GM03348 (cell line): ENCODE data around the gene NCAM1.

Experiments used
- DNase-seq: peaks from one replicate; pipeline ENCODE4 v3.0.0; 2012; ENCODE audit warnings: low spot score

The NCAM1 gene

DNA sequence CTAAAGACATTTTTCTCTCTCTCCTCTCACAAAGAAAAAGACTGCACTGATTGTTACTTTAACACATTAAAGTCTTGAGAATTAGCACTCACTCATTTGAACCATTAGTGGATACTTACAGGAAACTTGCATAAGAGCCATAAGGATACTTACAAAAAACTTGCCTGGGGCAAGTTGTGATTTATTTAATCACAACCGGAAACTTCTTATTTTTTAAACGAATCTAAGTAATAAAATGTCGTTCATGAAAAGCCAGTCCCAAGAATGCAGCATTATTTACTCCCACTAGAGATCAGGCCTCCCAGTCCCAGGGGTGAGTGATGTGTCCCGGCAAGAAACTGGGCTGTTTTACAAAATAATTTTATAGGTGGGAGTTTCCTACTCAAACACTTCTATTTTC is 293.9 kb downstream of the NCAM1 start:
- peak; percentile 33 for DNase-seq

DNA sequence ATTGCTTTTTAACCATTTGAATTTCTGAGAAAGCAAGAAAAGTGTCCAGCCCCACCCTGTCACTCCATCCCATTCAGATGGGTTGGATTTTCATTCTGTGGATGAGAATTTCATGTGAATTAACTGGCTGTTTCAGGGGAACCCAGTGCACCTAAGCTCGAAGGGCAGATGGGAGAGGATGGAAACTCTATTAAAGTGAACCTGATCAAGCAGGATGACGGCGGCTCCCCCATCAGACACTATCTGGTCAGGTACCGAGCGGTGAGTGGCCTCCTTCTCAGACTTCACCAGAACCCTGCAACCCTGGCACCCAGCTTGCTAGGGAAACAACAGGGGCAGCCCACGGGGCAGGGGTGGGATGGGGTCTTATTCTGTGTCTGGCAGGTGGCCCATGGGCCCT is 294.5 kb downstream of the NCAM1 start:
- no peak for DNase-seq

DNA sequence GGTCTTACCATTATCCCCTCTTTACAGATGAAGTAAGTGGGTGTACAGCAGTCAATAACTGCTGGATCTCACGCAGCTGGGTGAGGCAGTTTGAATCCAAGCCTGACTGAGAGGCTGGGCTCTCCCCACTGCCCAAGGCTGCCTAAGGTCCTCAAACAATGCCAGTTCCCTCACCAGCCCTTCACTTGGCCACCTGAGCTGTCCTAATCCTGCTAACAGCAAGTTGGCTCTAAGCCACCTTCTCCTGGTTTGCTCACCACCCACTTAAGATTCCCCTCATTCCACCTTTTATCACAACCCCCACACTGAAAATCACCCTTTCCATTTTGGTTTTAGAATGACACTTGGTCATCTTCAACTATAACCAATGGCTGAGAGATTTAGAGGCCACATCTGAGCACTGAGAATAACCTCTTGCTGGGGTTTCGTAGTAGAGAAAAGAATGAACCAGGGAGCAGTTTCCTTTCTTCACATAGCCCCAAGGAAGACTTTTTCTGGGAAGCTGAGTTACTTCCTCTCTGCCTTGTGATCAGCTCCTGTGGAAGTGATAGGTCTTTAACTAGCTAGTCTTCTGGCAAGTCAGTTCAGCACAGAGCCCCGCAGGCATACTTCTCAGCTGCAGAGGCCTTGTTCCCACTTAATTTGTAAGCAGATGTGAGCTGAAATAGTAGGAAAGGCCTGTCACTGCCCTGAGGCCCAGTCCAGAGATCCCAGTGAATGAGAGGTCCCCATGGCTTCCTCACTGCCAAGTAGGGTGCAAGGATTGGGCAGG is 295.4 kb downstream of the NCAM1 start:
- DNase-seq = no peak

DNA sequence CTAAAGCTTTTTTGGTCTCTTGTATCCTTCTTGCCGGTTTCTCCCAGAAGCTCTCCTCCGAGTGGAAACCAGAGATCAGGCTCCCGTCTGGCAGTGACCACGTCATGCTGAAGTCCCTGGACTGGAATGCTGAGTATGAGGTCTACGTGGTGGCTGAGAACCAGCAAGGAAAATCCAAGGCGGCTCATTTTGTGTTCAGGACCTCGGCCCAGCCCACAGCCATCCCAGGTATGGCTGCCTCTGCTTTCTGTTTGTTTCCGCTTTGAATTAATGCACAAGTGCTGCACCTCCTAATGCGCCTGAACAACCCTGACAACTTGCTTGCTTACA is 298.8 kb downstream of the NCAM1 start:
- no peak for DNase-seq

DNA sequence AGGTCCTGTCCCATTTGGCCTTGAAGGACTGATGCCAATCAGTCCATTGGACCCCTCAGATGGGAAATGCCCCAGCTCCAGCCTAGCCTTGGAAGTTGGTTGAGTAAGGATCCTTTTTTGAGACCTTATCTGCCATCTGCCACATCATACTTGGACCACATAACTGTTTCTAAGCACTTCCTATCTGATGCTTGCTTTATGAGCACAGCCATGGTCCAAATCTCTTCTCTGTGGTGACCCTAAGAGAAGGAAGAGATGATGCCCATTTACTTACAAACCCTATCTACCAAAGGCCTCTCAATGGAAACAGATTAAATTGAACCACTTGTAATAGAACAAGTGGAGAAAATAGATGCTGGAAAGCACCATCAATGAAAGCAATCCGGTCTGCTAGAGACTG is 299.3 kb downstream of the NCAM1 start:
- no peak for DNase-seq

DNA sequence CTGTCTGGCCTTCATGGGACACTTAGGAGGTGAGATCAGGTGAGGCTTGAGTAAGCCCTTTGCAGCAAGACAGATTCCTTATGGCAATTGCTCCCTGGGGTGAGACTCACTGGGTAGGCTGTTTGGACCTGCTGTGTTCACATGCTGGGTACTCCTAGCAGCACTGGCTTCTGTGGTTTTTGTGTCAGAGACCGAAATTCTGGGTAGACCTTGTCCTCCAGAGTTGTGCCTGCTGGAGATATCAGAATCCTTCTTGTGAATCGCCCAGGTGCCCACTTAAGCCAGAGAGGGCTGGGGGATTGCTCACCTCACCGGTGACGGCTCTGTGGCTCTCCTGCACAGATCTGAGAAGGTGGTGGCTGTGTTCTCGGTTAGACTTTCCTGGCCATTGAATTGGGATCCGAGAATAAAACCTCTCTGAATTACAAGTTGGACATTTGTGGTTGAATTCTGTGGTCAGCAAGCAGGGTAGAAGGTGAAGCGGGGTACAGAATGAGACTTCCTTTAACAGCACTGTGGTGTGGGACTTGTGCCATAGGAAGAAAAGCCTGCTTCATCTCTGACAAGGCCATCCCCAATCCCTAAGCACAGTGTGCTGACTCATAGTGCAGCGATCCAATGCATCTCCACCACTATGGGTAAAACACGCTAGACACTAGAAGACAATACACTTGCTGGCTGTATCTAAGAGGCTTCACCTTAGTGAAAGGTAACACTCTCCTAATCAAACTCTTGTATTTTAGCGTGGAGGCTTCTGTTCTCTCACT is 300.7 kb downstream of the NCAM1 start:
- DNase-seq = peak; percentile 24

DNA sequence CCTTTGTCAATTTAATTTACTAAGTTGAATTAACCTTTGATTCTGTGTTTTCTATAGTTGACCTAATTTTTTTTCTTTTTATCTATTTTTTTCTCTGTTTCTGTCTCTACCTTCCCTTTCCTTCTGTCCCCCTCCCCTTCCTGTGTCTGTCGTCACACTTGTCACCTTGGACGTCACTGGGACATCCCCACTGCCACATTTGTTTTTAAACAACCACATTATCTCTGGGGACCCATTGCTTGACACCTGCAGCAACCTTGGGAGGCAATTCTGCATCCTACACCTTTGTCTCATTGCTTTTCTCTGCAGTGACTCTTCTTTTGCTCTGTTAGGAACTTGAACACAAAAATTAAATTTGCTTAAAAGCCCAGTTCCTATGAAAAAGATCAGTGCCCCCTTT is 301.4 kb downstream of the NCAM1 start:
- DNase-seq = no peak

DNA sequence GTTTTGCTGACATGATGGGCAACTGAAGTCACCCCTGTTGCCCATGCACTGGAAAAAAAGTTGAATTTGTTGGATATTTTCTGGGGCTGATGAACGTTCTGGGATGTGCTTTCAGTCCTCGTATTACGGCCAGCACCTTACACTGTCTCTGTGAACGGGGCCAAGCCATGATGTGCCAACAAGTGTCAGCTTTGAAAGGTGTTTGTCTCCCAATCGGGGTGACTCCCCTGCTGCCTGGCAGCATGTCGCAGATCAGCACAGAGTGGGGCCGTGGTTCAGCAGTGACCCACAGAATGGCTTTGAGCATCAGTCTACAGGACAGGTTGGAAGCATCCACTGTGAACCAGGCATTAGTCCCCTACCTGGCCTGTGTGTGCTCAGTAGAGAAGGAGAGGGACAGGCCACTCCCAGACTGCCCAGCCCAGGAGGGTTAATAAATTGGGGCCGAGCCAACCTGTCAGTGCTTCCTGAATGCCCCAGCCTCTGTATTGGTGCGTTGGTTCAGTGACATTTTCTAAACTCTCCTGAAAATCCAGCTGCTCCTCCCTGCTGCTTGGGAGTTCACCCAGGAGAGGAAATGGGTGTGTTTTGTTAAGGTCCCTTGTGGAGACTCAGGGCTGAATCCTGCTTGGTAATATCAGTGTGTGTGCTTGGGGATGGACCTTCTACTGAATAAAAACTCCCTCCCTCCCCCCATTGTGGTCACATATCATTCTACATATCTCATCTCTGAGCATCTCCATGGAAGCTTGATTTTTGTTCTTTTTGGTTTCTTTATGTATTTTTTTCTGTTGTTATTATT is 302.4 kb downstream of the NCAM1 start:
- no peak for DNase-seq

DNA sequence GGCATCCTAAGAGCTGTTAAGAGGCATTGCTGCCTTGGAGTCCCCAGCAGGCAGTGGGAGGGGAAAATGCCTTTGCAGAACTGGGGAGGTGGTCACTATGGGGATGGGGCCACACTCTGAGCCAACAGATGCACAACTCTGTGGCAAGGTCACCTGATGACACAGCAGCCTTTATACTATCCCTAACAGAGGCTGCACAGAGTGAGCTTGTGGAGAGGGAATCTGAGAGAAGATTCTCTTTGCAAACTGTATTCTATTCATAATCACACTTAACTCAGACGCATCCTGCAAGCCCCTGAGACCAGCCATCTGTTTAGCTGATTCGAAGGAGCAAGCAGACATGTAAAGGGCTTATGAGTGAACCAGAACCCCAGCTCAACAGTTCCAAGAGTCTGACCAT is 304.1 kb downstream of the NCAM1 start:
- DNase-seq = no peak

DNA sequence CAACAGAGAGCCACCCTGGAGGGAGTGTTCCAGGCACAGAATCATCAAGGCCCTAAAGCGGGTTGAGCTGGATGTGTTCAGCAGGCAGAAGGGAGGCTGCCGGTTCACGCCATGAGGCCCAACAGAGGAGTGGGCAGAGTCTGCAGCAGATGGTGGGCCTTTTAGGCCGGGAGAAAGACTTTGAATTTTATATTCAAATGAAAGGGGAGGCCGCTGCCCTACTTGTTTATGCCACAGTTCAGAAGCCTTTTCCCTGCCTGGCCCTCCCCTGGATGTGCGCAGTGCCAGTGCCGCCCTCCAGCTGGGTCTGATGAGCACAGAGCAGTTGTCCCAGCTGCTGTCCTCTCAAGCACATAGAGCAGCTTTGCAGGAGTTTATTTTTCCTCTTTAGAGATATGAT is 306.3 kb downstream of the NCAM1 start:
- DNase-seq = no peak

DNA sequence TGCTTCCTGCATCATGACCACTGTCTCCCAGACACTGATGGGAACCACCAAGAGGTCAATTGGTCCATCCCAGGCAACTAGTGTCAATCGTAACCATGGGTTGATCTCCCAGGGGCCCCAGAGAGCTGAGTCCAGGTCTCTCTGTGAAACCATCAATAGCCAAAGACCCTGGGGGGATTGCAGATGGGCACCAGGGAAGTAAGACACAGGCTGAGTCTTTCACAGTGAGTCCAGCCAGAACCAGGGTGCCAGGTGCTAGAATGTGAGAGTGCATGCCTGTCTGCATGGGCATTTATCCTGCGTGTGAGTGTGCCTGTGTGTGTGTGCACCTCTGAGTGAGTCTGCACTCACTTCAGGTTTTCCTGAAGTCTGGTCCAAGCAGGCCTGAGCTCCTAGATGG is 307.9 kb downstream of the NCAM1 start:
- DNase-seq = no peak

DNA sequence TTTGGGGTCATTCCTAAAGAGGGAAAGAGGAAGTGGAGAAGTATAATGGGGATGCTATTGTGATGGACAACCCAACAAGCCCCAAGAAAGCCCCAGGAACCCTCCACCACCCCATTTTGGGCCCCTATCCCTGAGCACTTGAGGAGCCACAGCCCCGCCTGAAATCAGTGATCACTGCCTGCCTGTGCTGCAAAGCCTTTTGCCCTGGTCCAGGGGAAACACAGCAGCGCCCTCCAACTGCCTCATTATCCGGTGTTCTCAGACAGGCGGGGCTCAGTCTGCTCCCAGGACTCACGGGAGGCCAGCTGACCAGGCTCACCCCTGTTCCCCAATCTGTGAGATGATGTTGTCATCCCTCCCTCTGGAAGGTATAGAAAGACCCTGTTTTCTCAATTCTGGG is 308.4 kb downstream of the NCAM1 start:
- DNase-seq = no peak

DNA sequence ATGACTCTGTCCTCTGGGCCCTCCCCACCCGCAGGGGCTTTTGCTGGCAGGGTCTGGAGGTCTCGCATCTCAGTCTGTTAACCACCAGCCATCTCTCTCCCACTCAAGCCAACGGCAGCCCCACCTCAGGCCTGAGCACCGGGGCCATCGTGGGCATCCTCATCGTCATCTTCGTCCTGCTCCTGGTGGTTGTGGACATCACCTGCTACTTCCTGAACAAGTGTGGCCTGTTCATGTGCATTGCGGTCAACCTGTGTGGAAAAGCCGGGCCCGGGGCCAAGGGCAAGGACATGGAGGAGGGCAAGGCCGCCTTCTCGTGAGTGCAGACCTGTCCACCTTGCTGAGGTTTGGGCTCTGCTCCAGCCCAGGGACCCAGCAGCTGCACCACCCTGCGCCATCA is 308.9 kb downstream of the NCAM1 start:
- no peak for DNase-seq

DNA sequence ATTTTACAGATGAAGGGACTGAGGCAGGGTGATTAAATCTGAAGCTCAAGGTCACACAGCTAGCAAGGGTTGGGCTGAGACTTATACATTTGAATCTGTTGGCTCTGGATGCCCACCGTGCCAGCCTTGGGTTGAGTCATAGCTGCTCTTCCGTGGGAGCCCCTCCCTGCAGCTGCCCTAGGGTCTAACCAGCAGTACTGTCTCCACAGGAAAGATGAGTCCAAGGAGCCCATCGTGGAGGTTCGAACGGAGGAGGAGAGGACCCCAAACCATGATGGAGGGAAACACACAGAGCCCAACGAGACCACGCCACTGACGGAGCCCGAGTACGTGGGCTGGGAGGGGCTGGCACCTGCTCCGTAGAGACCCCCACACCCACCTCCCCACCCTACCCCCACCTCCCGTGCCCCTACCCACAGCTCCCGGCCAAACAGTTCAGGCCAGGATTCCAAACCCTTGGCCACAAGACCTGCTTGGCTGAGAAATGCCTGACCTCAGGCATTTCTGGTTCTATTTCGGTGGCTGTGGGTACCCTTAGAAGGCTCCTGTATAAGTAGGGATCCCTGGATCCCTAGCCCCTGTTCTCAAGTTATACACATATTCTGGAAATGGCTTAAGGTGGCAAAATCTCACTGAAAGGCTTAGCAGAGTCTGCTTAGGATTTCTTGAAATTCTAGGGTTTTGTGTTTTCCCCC is 310.5 kb downstream of the NCAM1 start:
- DNase-seq = no peak

DNA sequence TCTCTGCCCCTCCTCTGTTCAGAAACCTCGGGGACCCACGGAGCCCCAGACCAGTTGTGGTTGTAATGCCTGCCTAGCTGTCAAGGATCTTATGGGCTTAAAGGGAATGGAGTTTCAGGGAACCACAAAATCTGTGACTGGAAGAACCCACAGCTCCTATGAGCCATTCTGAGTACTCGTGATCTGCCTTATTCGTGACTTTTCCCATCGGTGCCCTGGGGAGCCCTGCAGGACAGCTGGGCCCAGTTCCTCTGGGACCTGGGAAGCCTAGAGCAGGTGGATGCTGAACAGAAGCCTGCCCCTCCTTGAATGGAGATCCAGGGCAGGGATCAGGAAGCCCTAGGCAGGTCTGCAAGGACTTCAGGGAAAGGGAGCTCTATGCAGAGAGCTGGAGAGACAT is 311.1 kb downstream of the NCAM1 start:
- DNase-seq = no peak

DNA sequence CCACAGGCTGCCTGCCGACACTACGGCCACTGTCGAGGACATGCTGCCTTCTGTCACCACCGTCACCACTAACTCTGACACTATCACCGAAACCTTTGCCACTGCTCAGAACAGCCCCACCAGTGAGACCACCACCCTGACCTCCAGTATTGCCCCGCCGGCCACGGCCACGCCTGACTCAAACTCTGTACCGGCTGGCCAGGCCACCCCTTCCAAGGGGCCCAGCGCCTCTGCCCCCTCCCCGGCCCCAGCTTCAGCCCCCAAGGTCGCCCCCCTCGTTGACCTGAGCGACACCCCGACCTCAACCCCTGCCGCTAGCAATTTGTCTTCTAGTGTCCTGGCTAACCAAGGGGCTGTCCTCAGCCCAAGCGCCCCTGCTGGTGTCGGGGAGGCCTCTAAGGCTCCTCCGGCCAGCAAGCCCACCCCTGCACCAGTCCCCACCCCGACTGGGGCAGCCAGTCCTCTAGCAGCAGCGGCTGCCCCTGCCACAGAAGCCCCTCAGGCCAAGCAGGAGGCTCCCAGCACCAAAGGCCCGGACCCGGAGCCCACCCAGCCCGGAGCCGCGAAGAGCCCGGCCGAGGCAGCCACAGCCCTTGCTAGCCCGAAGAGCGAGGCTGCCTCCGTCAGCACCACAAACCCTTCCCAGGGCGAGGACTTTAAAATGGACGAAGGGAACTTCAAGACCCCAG is 311.9 kb downstream of the NCAM1 start:
- no peak for DNase-seq

DNA sequence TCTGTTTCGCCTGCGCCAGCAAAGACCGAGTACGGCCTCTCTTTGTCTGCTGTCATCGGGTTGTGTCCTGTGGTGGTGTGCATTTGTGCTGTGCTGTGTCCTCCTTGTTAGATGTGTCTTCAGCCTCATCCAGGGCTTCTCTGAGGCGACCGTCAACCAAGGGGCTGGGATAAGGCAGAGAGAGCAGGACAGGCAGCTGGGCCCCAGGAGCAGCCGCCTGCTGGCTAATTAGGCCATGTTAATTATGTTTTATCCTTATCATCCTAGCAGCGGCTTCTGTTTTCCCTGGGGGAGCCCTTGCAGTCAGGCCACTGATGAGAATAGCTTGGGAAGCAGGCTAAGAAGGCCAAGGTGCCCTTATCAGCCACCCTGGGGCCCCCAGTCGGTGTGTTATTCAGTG is 312.5 kb downstream of the NCAM1 start:
- DNase-seq = no peak

DNA sequence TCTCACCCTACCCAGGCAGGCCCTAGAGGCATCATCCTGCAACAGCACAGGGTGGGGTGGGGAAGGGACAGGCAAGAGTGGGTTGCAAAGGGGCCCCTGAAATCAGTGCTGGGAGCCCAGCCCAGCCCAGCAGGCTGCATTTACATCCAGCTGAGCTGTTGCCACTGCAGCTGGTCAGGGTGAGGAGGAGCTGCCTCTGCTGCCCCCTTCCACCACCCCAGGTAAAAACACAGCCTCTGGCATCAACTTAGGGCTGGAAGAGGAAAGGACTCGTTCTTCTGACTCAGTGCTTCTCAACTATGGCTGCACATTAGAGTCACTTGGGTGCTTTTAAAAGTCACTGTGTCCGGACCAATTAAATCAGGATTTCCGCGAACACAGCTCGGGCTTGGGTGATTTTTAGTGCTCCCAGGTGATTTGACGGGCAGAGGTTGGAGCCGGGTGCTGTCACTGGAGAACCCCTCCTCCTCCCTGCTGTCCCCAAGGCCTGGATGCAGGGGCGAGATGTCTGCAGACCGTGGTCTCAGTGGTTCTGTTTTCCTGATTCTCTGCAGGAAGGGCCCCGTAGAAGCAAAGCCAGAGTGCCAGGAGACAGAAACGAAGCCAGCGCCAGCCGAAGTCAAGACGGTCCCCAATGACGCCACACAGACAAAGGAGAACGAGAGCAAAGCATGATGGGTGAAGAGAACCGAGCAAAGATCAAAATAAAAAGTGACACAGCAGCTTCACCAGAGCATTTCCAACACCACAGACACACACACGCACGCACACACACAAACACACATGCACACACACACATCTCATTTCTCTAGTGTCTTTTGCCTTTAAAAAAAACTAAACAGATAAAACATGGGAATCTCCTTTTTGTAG is 313.7 kb downstream of the NCAM1 start:
- no peak for DNase-seq

DNA sequence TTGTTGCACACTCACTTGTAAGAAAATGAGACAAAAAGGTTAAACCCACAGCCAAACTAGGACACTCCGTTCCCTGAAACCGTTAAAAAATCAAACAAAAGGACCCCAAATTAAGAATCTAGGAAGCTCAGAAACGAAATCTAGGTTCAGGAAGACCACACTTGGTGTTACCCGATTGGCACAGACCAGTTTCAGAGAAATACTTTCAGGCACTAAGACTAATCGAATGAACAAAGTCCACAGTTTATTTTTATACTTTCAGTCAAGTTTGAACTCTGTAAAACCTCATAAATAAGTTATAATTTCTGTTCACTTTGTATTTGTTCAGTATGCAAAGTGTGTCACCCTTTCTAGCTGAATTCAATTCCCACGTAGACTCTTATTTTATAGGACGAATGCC is 314.4 kb downstream of the NCAM1 start:
- no peak for DNase-seq

DNA sequence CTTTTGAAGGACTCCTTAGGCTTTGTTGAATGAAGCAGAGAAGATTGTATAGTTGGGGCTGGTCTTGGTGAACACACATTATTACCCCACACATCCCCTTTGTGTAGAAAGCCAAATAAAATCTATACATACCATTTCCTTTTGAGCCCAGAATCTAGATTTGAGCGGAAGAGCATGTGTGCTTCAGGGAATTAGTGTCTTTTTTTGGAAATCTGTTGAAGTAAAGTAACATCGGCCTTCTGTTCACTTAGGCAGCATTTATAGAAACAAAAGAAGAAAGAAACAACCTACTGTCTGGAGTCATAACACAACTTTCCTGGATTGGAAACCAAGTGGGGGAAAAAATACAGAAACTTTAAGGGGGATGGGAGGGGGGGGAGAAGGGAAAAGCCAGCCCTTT is 315.2 kb downstream of the NCAM1 start:
- DNase-seq = no peak

DNA sequence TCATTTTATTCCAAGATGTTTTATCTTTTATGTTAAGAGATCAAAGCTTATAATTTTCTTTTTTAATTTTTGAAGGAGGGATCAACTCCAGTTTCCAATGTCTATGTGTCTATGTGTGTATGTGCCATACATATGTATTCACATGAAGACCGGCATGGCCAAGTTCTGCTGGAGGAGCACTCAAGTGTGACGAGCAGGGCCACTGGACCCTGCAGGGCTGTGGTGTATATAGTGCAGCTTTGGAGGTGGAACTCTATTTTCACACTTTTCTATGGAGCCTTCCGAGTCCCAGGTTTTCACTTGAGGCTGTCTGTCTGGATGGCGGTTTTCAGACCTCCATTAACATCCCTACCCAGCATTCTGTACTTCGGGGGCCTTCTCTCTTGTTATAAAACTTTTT is 316.7 kb downstream of the NCAM1 start:
- DNase-seq = no peak
